Measurements from ENCODE around the gene DCLK1.

Gene DCLK1

GRCh38 chr13:35732565-35732964, 398.6 kb downstream of the DCLK1 start:
- no peak for DNase-seq

DNA sequence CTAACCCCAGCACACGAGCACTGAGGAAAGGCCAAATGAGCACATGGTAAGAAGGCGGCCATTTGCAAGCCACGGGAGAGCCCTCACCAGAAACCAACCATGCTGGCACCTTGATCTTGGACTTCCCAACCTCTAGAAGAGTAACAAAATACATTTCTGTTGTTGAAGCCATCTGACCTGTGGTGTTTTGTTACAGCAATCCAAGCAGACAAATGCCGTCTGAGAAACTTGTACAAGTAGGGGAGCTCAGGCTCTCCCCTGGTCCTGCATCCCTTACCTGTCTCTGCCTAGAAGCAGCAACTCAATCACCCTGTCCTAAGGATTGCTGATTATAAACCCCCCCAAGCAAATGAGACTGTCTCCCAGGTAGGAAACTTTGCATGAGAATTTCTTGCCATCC, 399.7 kb downstream of the DCLK1 start:
- no peak for DNase-seq

DNA sequence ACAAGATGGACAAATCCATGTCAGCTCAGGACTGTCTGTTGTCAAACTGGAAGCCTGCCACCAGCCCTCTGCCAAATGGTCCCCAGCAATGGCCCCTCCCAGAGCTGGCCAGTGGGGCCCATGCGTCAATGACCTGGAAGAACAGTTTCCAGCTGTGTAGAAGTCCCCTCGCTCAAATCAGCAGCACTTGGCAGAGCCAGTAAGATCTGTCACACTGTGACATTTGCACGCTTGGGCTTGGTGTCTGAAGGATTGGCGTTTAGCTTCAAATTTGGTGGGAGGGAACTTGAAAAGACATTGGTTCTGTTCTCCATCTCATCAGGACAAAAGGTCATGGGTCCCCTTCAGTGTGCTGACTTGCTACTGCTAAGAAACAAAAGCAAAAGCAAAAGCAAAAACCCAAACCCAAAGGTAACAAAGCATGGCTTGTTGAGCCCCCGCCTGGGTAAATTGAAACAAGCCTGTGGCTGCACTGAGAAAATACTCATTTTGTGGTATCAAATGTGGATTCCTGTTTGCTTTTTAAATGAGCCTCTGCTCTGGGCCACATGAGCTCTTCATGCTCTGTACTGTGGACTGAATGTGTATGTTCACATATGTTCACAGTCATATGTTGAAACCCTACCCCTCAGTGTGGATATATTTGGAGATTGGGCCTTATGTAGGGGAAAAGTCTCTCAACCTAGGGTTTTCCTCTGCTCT, 401.1 kb downstream of the DCLK1 start:
- no peak for DNase-seq

GRCh38 chr13:35727881-35728280, 403.3 kb downstream of the DCLK1 start:
- DNase-seq = no peak

- no peak for DNase-seq
These were observed 406.7 kb downstream of the DCLK1 start for GRCh38 chr13:35724446-35724845.

- no peak for DNase-seq
These were observed 407.4 kb downstream of the DCLK1 start for GRCh38 chr13:35723821-35724220.

GRCh38 chr13:35723053-35723461, 408.1 kb downstream of the DCLK1 start:
- no peak for DNase-seq

GRCh38 chr13:35722458-35723052, 408.6 kb downstream of the DCLK1 start:
- DNase-seq = no peak

- no peak for DNase-seq
These were observed 410.3 kb downstream of the DCLK1 start for GRCh38 chr13:35720690-35721554.

GRCh38 chr13:35720290-35720689, 410.9 kb downstream of the DCLK1 start:
- DNase-seq = no peak

Measured in central memory CD4-positive, alpha-beta T cell (primary cell).